Measurements from ENCODE around the gene NOM1. TPM values are rescaled to one million over a fixed set of nuclear protein-coding genes. Genes with fewer than 3 reads are reported as not detected.
A peak's percentile ranks its signal among the peaks of the same experiment; 100 is the strongest.
"Not testable (repeated sequence)": the region's sequence is repeated elsewhere in the genome, so short reads cannot be mapped to it uniquely, and the experiment has no call there.

The NOM1 gene
- total RNA-seq = 10 to 100 TPM; 22.5 to 35.6 (median 34.7) TPM
- 27.0 TPM for total RNA-seq (2013)

- H3K9me3 ChIP-seq (ENCODE audit: control insufficient read depth, insufficient read depth, low read length) = no peaks in the 10 kb centered on the region
- WGBS (ENCODE audit: insufficient coverage) = under 1% methylated on average over 115 of the region's 115 CpGs
- peaks cover 21% of the 10 kb centered on the region for H3K36me3 ChIP-seq (ENCODE audit: control insufficient read depth, insufficient read depth, low read length)
- H3K4me1 Mint-ChIP-seq = peaks cover 10% of the 10 kb centered on the region in 2 donors
- intact Hi-C loops (cut with micrococcal nuclease) = loop anchor here (1.0 to 10.0 kb wide), 2 partner anchors 56 to 325 kb away; partner anchors contain the start of gene LMBR1
- no peaks in the 10 kb centered on the region for H3K27me3 ChIP-seq (ENCODE audit: control insufficient read depth, insufficient read depth, low read length)
- peak; percentile 75 for TF ChIP-seq CTCF (IDR thresholded peaks at IDR 0.05)
- H3K9me3 Mint-ChIP-seq = no peaks in the 10 kb centered on the region
- H3K27me3 Mint-ChIP-seq (ENCODE audit: low read depth in 2 of 2) = peaks cover 19 to 20% of the 10 kb centered on the region in 2 donors
- peak; percentile 93 to 95 for DNase-seq
- peak within 1 kb of the TSS; percentile 91 for H3K4me3 ChIP-seq (ENCODE audit: low read length)
- peak within 1 kb of the TSS; percentile 30 for H3K27ac ChIP-seq (ENCODE audit: low read length)
- H3K36me3 Mint-ChIP-seq = no peaks in the 10 kb centered on the region
- H3K4me3 Mint-ChIP-seq = peak within 1 kb of the TSS; percentile 100
- ATAC-seq = peak; percentile 97 to 98 (median 97)
- peak within 1 kb of the TSS; percentile 68 to 82 for H3K27ac Mint-ChIP-seq
- H3K4me1 ChIP-seq (ENCODE audit: control insufficient read depth, insufficient read depth, low read length) = peaks cover 26% of the 10 kb centered on the region
These were observed at the start of gene NOM1 for GRCh38 chr7:156949541-156950380. Gene NOM1 (plus strand): TSS chr7:156949712. CDS start chr7:156949738, 26 bp downstream.

- ATAC-seq; H3K36me3 Mint-ChIP-seq; H3K36me3 ChIP-seq (ENCODE audit: control insufficient read depth, insufficient read depth, low read length); H3K4me3 ChIP-seq (ENCODE audit: low read length); DNase-seq; H3K27me3 ChIP-seq (ENCODE audit: control insufficient read depth, insufficient read depth, low read length); H3K4me1 ChIP-seq (ENCODE audit: control insufficient read depth, insufficient read depth, low read length); H3K9me3 ChIP-seq (ENCODE audit: control insufficient read depth, insufficient read depth, low read length); H3K4me3 Mint-ChIP-seq; H3K27ac Mint-ChIP-seq; intact Hi-C loops (cut with micrococcal nuclease); H3K9me3 Mint-ChIP-seq; H3K27ac ChIP-seq (ENCODE audit: low read length): not testable (repeated sequence)
- peaks cover 5 to 15% of the 10 kb centered on the region in 2 donors for H3K4me1 Mint-ChIP-seq
- peaks cover 18 to 19% of the 10 kb centered on the region in 2 donors for H3K27me3 Mint-ChIP-seq (ENCODE audit: low read depth in 2 of 2)
- WGBS (ENCODE audit: insufficient coverage) = 80% methylated on average over 9 of the region's 9 CpGs
These were observed 49.4 kb upstream of the NOM1 start for GRCh38 chr7:156900093-156900492.

GRCh38 chr7:156903232-156903909, 46.1 kb upstream of the NOM1 start:
- Histone ChIP-seq H3K27me3 (ENCODE audit: control insufficient read depth, insufficient read depth, low read length) (peaks cover 2% of the 10 kb centered on the region), H3K27ac (ENCODE audit: low read length) (no peak overlapping the region), H3K4me1 (ENCODE audit: control insufficient read depth, insufficient read depth, low read length) (no peaks in the 10 kb centered on the region), H3K9me3 (ENCODE audit: control insufficient read depth, insufficient read depth, low read length) (no peaks in the 10 kb centered on the region), H3K4me3 (ENCODE audit: low read length) (no peak overlapping the region), H3K36me3 (ENCODE audit: control insufficient read depth, insufficient read depth, low read length) (no peaks in the 10 kb centered on the region)
- no peak for TF ChIP-seq CTCF (IDR thresholded peaks at IDR 0.05)
- ATAC-seq = no peak
- intact Hi-C loops (cut with micrococcal nuclease) = no loop called here
- Mint-ChIP-seq H3K27ac (no peak overlapping the region), H3K4me1 (no peaks in the 10 kb centered on the region), H3K4me3 (no peak overlapping the region), H3K9me3 (no peaks in the 10 kb centered on the region), H3K36me3 (no peaks in the 10 kb centered on the region), H3K27me3 (ENCODE audit: low read depth in 2 of 2) (peaks cover 13 to 18% of the 10 kb centered on the region in 2 donors)
- 58% methylated on average over 10 of the region's 10 CpGs for WGBS (ENCODE audit: insufficient coverage)
- DNase-seq = peak in 1 of 2 donors; percentile 61

GRCh38 chr7:156906200-156906649, 43.3 kb upstream of the NOM1 start:
- H3K4me3 ChIP-seq (ENCODE audit: low read length) = no peak overlapping the region
- peaks cover 5% of the 10 kb centered on the region for H3K4me1 ChIP-seq (ENCODE audit: control insufficient read depth, insufficient read depth, low read length)
- H3K27me3 ChIP-seq (ENCODE audit: control insufficient read depth, insufficient read depth, low read length) = peaks cover 2% of the 10 kb centered on the region
- Mint-ChIP-seq H3K4me3 (no peak overlapping the region), H3K9me3 (no peaks in the 10 kb centered on the region), H3K4me1 (peaks cover 0 to 5% of the 10 kb centered on the region in 2 donors), H3K36me3 (no peaks in the 10 kb centered on the region), H3K27ac (no peak overlapping the region), H3K27me3 (ENCODE audit: low read depth in 2 of 2) (peaks cover 15 to 17% of the 10 kb centered on the region in 2 donors)
- H3K9me3 ChIP-seq (ENCODE audit: control insufficient read depth, insufficient read depth, low read length) = no peaks in the 10 kb centered on the region
- DNase-seq = no peak
- WGBS (ENCODE audit: insufficient coverage) = 92% methylated on average over 3 of the region's 4 CpGs
- intact Hi-C loops (cut with micrococcal nuclease) = no loop called here
- no peaks in the 10 kb centered on the region for H3K36me3 ChIP-seq (ENCODE audit: control insufficient read depth, insufficient read depth, low read length)
- no peak for ATAC-seq
- no peak for TF ChIP-seq CTCF (IDR thresholded peaks at IDR 0.05)
- no peak overlapping the region for H3K27ac ChIP-seq (ENCODE audit: low read length)
